Epithelial cell of proximal tubule (primary cell): ENCODE results near the gene HMGCS2. TPM values are rescaled to one million over a fixed set of nuclear protein-coding genes. Genes with fewer than 3 reads are reported as not detected.

Source experiments
- DNase-seq: peaks from one replicate; pipeline ENCODE4 v3.0.0-alpha.2; 2011; ENCODE audit warnings: low read depth
- H3K4me3 ChIP-seq: 2 replicates; pipeline ENCODE4 v1.5.1; 2011; ENCODE audit warnings: low read depth, mild to moderate bottlenecking, low read length
- total RNA-seq: library from RNA; depleted of rRNA; stranded (reverse); fragments of >200 nt; gene quantifications from 2 replicates; pipeline ENCODE4 v1.2.3, GENCODE V29; 2015
- TF ChIP-seq, protein P1 (sequence below): conservative IDR thresholded peaks from 2 replicates; pipeline ENCODE4 v1.5.1; 2012; ENCODE audit warnings: low read depth, mild to moderate bottlenecking, low read length

HMGCS2 gene
- total RNA-seq, 1 donor from 2014 or later = not detected

DNA sequence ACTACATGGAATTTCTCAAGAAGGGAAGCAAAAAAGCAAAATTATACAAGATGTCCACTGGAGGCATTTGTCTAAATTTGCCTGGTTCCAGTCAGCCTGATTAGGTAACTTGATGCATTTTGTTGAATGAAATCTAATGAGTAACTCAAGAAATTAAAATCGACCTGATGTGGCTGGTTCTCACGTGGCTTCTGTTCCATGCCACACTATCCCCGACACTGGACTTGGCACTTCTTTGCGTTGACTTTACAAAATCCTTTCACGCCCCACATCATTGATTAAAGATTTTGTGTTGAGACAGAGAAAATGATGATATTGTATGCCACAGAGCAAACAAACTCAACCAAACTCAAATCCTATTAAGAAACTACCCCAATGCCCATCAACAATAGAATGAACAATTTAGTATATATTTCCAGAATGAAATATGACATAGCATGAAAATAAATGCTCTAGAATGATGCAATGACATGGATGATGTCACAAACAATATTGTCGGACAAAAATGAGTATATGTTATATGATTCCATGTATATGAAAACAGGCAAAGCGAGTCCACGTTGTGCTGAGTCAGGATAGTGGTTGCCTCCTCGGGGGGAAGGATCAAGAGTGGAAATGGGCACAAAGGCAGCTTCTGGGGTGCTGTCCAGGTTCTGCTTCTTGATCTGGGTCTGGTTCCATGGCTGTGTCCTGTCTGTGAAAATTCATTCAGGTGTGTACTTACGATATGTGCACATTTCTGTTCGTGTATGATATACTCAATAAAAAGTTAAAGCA, 12.9 kb upstream of the HMGCS2 start:
- no peak for DNase-seq
- H3K4me3 ChIP-seq = no peak overlapping the region
- TF ChIP-seq, protein P1, sequence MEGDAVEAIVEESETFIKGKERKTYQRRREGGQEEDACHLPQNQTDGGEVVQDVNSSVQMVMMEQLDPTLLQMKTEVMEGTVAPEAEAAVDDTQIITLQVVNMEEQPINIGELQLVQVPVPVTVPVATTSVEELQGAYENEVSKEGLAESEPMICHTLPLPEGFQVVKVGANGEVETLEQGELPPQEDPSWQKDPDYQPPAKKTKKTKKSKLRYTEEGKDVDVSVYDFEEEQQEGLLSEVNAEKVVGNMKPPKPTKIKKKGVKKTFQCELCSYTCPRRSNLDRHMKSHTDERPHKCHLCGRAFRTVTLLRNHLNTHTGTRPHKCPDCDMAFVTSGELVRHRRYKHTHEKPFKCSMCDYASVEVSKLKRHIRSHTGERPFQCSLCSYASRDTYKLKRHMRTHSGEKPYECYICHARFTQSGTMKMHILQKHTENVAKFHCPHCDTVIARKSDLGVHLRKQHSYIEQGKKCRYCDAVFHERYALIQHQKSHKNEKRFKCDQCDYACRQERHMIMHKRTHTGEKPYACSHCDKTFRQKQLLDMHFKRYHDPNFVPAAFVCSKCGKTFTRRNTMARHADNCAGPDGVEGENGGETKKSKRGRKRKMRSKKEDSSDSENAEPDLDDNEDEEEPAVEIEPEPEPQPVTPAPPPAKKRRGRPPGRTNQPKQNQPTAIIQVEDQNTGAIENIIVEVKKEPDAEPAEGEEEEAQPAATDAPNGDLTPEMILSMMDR = no peak

DNA sequence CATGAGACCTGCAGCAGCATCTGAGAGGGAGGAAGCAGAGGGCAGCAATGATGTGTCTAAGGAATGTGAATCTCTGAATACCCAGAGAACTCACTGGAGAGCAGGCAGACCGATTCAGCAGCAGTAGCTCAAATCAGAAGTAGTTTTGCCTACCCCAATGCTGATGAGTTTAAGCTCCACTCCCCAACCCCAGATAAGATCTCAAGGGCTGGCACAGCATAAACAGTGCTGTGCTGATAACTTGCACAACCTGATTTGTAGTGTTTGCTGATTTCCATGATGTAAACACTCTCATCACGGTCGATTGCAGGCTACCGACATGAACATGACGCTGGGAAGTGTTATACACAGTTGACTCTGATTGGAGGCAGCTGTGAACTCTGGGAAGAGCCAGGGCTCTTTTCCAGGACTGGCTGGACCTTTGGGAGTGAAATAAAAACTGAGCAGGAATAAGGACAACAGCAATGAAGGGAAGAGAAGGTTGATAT, 11.2 kb upstream of the HMGCS2 start:
- DNase-seq = no peak
- TF ChIP-seq, protein P1 = no peak
- no peak overlapping the region for H3K4me3 ChIP-seq

DNA sequence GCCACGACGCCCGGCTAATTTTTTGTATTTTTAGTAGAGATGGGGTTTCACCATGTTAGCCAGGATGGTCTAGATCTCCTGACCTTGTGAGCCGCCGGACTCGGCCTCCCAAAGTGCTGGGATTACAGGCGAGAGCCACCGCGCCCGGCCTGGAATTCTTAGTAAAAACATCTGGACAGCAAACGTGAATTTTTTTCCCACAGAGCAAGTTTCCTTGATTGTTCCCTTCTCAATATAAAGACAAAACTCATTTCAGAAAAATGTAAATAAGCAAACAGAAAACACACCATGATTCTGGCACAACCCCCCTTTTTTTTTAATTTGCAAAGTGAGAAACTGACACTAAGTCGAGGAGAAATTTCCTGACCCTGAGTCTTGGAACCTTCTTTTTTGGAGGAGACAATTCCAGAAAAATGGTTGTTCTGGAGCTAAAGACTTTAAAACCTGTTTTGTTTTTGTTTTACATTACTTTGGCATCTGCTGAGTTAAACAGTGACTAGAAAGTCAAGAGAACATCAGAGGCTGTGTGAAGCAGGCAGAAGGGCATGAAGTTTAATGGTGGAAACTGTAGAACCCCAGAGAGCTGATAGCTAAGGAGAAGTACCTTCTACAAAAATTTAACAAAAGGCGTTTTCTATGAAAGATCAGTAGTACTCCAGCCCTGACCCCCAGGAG, 10.3 kb upstream of the HMGCS2 start:
- no peak overlapping the region for H3K4me3 ChIP-seq
- no peak for DNase-seq
- TF ChIP-seq, protein P1 = no peak

DNA sequence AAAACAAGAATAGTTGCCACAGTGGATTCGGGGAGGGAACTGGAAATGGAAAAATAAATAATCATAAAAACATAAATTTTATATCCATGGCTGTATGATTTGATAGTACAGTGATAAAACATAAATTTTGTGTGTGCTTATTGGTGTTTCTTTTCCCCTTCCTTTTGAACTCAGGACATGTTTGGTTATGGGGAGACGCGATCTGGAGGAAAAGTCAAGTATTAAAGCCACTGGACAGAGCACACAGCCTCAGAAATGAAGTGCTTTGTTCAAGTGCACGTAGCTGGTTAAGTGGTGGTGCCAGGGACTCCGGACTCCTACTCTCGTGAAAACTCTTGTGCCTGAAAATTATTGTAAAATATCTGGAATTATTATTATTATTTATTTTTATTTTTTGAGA, 9.7 kb upstream of the HMGCS2 start:
- TF ChIP-seq, protein P1 = no peak

DNA sequence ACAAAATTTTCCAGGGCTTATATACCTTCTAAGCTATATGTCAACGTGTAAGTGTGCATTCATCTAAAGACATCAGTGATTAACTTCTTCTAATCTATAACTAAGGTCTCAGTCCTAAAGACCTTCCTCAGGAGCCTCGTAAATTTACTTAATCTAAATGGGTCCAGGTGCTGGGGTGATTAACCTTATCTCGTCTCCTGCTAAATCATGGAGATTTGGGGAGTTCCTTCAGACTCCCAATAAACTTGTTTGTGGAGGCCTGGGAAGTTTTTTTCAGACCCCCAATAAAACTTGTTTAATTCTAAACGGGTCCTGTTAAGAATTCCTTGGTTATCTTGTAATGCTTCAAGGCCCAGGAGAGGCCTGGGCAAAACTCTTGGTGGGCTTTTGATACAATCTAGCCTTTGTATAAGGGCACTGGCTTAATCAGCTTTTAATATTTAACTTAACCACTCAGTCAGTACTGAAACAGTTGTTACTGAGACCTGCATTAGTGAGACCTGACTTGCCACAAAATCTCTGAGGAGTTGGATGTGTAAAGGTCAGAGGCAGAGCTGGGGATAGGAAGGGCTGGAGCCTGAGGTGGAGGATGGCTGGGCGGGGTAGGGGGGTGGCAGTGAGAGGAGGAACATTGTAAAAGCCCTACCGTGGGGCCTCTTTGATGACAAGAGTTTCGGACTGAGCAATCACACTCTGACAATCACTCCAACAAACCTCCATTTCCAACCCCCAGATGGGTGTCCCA, 6.2 kb upstream of the HMGCS2 start:
- TF ChIP-seq, protein P1 = no peak
- DNase-seq = no peak
- H3K4me3 ChIP-seq = no peak overlapping the region

More for the DNA sequence above, 9.7 kb upstream of the HMGCS2 start:
- DNase-seq = no peak
- no peak overlapping the region for H3K4me3 ChIP-seq

DNA sequence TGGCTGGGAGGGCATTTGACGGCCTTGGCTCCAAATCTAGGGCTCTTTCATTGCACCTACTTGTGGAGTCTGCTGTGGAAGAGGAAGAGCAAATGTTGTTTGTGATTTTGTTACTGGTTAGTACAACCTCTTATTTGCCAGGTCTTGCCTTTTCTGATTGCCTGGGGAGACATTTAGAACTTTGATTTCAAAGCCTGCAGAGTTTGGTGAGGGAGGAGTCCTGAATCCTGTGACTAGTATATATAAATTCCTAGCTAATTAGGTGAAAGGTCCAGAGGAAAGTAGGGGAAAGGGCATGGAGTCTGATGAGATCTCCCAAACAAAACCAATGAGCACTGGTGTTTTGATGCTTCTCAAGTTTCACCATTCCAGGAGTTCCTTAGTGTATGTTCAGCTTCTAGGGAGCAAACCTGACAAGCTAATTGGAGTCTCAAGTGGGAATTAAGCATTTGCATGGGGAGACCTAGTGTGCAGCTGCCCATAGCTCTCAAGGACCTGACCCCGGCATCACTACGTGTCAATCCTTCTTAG, 5.1 kb upstream of the HMGCS2 start:
- TF ChIP-seq, protein P1 = no peak
- DNase-seq = peak; percentile 35

More for the DNA sequence above, 5.1 kb upstream of the HMGCS2 start:
- H3K4me3 ChIP-seq = no peak overlapping the region
